H9 (cell line): ENCODE measurements around the gene RERE. TPM values are rescaled to one million over a fixed set of nuclear protein-coding genes. Genes with fewer than 3 reads are reported as not detected.

Experiments
- DNase-seq: peaks from one replicate; pipeline ENCODE4 v3.0.0-alpha.2; 2017
- H2AFZ ChIP-seq: one replicate; pipeline ENCODE4 v1.6.1; 2013; ENCODE audit warnings: mild to moderate bottlenecking, low read length, control low read depth, moderate library complexity
- H2AK5ac ChIP-seq: 2 replicates; pipeline ENCODE4 v1.6.1; 2013; ENCODE audit warnings: low read length, control low read depth, mixed read lengths; ENCODE audit not compliant: insufficient read length
- H2BK120ac ChIP-seq: one replicate; pipeline ENCODE4 v1.6.1; 2013; ENCODE audit warnings: low read depth, mild to moderate bottlenecking, low read length, control low read depth, inconsistent platforms; ENCODE audit not compliant: poor library complexity, severe bottlenecking
- H2BK12ac ChIP-seq: 2 replicates; pipeline ENCODE4 v1.6.1; 2013; ENCODE audit warnings: low read length, control low read depth, mixed read lengths, low read depth; ENCODE audit not compliant: insufficient read length
- H2BK15ac ChIP-seq: 2 replicates; pipeline ENCODE4 v1.6.1; 2013; ENCODE audit warnings: low read depth, low read length, control low read depth
- H2BK20ac ChIP-seq: one replicate; pipeline ENCODE4 v1.6.1; 2013; ENCODE audit warnings: low read depth, mild to moderate bottlenecking, low read length, control low read depth, inconsistent platforms; ENCODE audit not compliant: poor library complexity, severe bottlenecking
- H2BK5ac ChIP-seq: 2 replicates; pipeline ENCODE4 v1.6.1; 2013; ENCODE audit warnings: low read length, control low read depth, mixed read lengths; ENCODE audit not compliant: insufficient read length
- H3K14ac ChIP-seq: 2 replicates; pipeline ENCODE4 v1.6.1; 2013; ENCODE audit warnings: low read length, control low read depth; ENCODE audit not compliant: insufficient read depth
- H3K18ac ChIP-seq: 2 replicates; pipeline ENCODE4 v1.6.1; 2013; ENCODE audit warnings: low read depth, mild to moderate bottlenecking, mixed read lengths, low read length, control low read depth; ENCODE audit not compliant: insufficient read length
- H3K23ac ChIP-seq: 2 replicates; pipeline ENCODE4 v1.6.1; 2013; ENCODE audit warnings: low read length, control low read depth, mixed read lengths, low read depth; ENCODE audit not compliant: insufficient read length
- H3K23me2 ChIP-seq: 2 replicates; pipeline ENCODE4 v1.6.1; 2013; ENCODE audit warnings: low read depth, mild to moderate bottlenecking, mixed read lengths, low read length, control low read depth; ENCODE audit not compliant: insufficient read length, poor library complexity, severe bottlenecking
- H3K27ac ChIP-seq: 2 replicates; pipeline ENCODE4 v1.5.1; 2013; ENCODE audit warnings: low read length, control low read depth, mixed read lengths, low read depth; ENCODE audit not compliant: insufficient read length
- H3K27me3 ChIP-seq: 2 replicates; pipeline ENCODE4 v1.6.1; 2013; ENCODE audit warnings: low read length, control low read depth, inconsistent platforms; ENCODE audit not compliant: insufficient read depth
- H3K4ac ChIP-seq: 2 replicates; pipeline ENCODE4 v1.6.1; 2013; ENCODE audit warnings: low read depth, mild to moderate bottlenecking, control low read depth, inconsistent platforms, low read length, moderate library complexity
- H3K4me1 ChIP-seq: 2 replicates; pipeline ENCODE4 v1.6.1; 2013; ENCODE audit warnings: low read length, control low read depth, inconsistent platforms; ENCODE audit not compliant: insufficient read depth
- H3K4me2 ChIP-seq: 2 replicates; pipeline ENCODE4 v1.6.1; 2013; ENCODE audit warnings: low read length, control low read depth, mixed read lengths; ENCODE audit not compliant: insufficient read length, insufficient read depth
- H3K56ac ChIP-seq: 2 replicates; pipeline ENCODE4 v1.6.1; 2013; ENCODE audit warnings: low read depth, mild to moderate bottlenecking, mixed read lengths, low read length, control low read depth; ENCODE audit not compliant: insufficient read length
- H3K79me1 ChIP-seq: 2 replicates; pipeline ENCODE4 v1.6.1; 2013; ENCODE audit warnings: low read depth, mild to moderate bottlenecking, moderate library complexity, low read length, control low read depth, inconsistent platforms; ENCODE audit not compliant: insufficient read depth, poor library complexity, severe bottlenecking
- H3K79me2 ChIP-seq: 2 replicates; pipeline ENCODE4 v1.6.1; 2013; ENCODE audit warnings: low read length, control low read depth, inconsistent platforms; ENCODE audit not compliant: insufficient read depth
- H3K9ac ChIP-seq: 2 replicates; pipeline ENCODE4 v1.6.1; 2013; ENCODE audit warnings: low read length, control low read depth, mixed read lengths; ENCODE audit not compliant: insufficient read length; ENCODE audit errors: extremely low read depth
- H3K9me3 ChIP-seq: one replicate; pipeline ENCODE4 v1.6.1; 2013; ENCODE audit warnings: low read depth, low read length, inconsistent platforms; ENCODE audit not compliant: control insufficient read depth
- H3T11ph ChIP-seq: one replicate; pipeline ENCODE4 v1.6.1; 2013; ENCODE audit warnings: mild to moderate bottlenecking, low read length, control low read depth, inconsistent platforms
- H4K20me1 ChIP-seq: one replicate; pipeline ENCODE4 v1.6.1; 2013; ENCODE audit not compliant: control insufficient read depth, insufficient read length, insufficient read depth
- H4K5ac ChIP-seq: 2 replicates; pipeline ENCODE4 v1.6.1; 2013; ENCODE audit warnings: low read depth, mild to moderate bottlenecking, mixed read lengths, low read length, control low read depth; ENCODE audit not compliant: insufficient read length
- H4K8ac ChIP-seq: replicated peaks from 2 replicates; pipeline ENCODE4 v1.6.1; 2013; ENCODE audit warnings: low read length, control low read depth, mixed read lengths, low read depth; ENCODE audit not compliant: insufficient read length
- H4K91ac ChIP-seq: 2 replicates; pipeline ENCODE4 v1.6.1; 2013; ENCODE audit warnings: low read depth, mild to moderate bottlenecking, moderate library complexity, mixed read lengths, low read length, control low read depth; ENCODE audit not compliant: insufficient read length
- H3K27ac Mint-ChIP-seq, 3 experiments: 2 replicates in 2 of 3; 3 replicates in 1 of 3; pipeline ENCODE4 v1.8.0; 2020 to 2021; ENCODE audit warnings: mixed read lengths in 3 of 3, mild to moderate bottlenecking in 1 of 3, moderate library complexity in 1 of 3
- H3K27me3 Mint-ChIP-seq: 2 replicates; pipeline ENCODE4 v1.8.0; 2021; ENCODE audit warnings: low read depth, mild to moderate bottlenecking, moderate library complexity, mixed read lengths
- H3K36me3 Mint-ChIP-seq, 3 experiments: 2 replicates in 2 of 3; 3 replicates in 1 of 3; pipeline ENCODE4 v1.8.0; 2020 to 2021; ENCODE audit warnings: low read depth in 3 of 3, mixed read lengths in 3 of 3; ENCODE audit not compliant: insufficient read depth in 1 of 3
- H3K4me1 Mint-ChIP-seq, 2 experiments: 2 replicates each; pipeline ENCODE4 v1.8.0; 2020; ENCODE audit warnings: mixed read lengths in 2 of 2
- H3K4me3 Mint-ChIP-seq, 2 experiments: 2 replicates in 1 of 2; 3 replicates in 1 of 2; pipeline ENCODE4 v1.8.0; 2020 to 2021; ENCODE audit warnings: mild to moderate bottlenecking in 2 of 2, mixed read lengths in 2 of 2, moderate library complexity in 1 of 2
- H3K9me3 Mint-ChIP-seq, 2 experiments: 2 replicates in 1 of 2; 3 replicates in 1 of 2; pipeline ENCODE4 v1.8.0; 2020; ENCODE audit warnings: mild to moderate bottlenecking in 2 of 2, mixed read lengths in 2 of 2, moderate library complexity in 1 of 2
- CTCF ChIP-seq: fragments of 200-600 bp; sonication (generic); conservative IDR thresholded peaks from 3 replicates; pipeline ENCODE4 v1.8.0; 2021; ENCODE audit warnings: antibody characterized with exemption, mild to moderate bottlenecking
- WGBS: extraction: QIAGEN DNeasy Blood & Tissue Kit; methylation state at CpG from one replicate; pipeline ENCODE4 v1.1.7; 2013; ENCODE audit warnings: missing lambda C conversion rate, low lambda C conversion rate, mixed read lengths; ENCODE audit not compliant: insufficient read length; ENCODE audit errors: extremely low coverage; 5-methylcytosine and 5-hydroxymethylcytosine counted together
- total RNA-seq: library from RNA; stranded (reverse); gene quantifications from 2 replicates; pipeline ENCODE4 v1.2.1, GENCODE V29; 2021

The RERE gene
- total RNA-seq, 1 experiment from 2014 or later, result 103 TPM

- Histone ChIP-seq H2BK15ac (no peak overlapping the region), H4K91ac (no peak overlapping the region), H3K27ac (no peak overlapping the region), H3K9ac (no peak overlapping the region), H3K79me1 (peaks cover 10% of the 10 kb centered on the region), H3K23ac (no peak overlapping the region), H3K56ac (no peak overlapping the region), H4K20me1 (no peaks in the 10 kb centered on the region), H2AK5ac (no peak overlapping the region), H2BK20ac (no peak overlapping the region), H3K18ac (no peak overlapping the region), H3K79me2 (peaks cover 59% of the 10 kb centered on the region), H3K4me2 (no peak overlapping the region), H3K27me3 (no peaks in the 10 kb centered on the region), H4K8ac (no peak overlapping the region), H2BK120ac (no peak overlapping the region), H2BK5ac (no peak overlapping the region), H3T11ph (no peak overlapping the region), H2AFZ (no peak overlapping the region), H2BK12ac (no peak overlapping the region), H3K9me3 (no peaks in the 10 kb centered on the region), H3K4me1 (peaks cover 12% of the 10 kb centered on the region; the same call in 1 of the 2 replicates), H3K4ac (no peak overlapping the region), H4K5ac (no peak overlapping the region), H3K14ac (no peak overlapping the region), H3K23me2 (no peaks in the 10 kb centered on the region)
- H3K4me1 Mint-ChIP-seq, result peaks cover 50 to 53% of the 10 kb centered on the region in 2 experiments
- no peaks in the 10 kb centered on the region for H3K9me3 Mint-ChIP-seq
- H3K27me3 Mint-ChIP-seq, result no peaks in the 10 kb centered on the region
- no peak for DNase-seq
- WGBS, result no CpG with 5 or more reads among the region's 8 CpGs
- H3K36me3 Mint-ChIP-seq, result peaks cover 0 to 6% (median 0%) of the 10 kb centered on the region in 3 experiments; a peak in 1 of 7 replicates
- H3K4me3 Mint-ChIP-seq, result no peak overlapping the region
- TF ChIP-seq CTCF, result no peak
- peak overlapping the region in 1 of 3 experiments; percentile 59; a peak in 3 of 7 replicates for H3K27ac Mint-ChIP-seq
Observed at GRCh38 chr1:8685463-8685862, 132.0 kb downstream of the RERE start.
